Measurements from ENCODE around the gene ZSCAN1.

The ZSCAN1 gene

DNA sequence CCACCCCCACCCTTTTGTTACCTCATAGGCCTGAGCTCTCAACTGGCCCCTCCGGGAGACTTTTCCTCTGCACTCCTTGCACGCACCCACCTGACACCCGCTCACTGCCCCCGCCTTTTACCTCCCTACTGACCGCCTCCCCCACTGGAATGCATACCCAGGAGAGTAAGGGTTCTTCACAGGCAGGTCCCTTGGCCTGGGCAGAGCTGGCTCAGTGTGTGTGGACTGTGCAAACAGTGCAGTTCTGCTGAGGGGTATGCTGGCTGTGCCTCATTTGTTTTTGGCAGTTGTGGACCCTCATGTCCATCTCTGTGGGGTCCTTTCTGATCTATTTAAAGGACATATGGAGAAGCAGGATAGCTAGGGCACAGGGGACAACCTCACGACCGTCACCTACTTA, 59.2 kb downstream of the ZSCAN1 start:
- DNase-seq, result no peak
- Histone ChIP-seq H3K36me3 (ENCODE audit: control insufficient read depth, insufficient read depth, low read length) (peaks cover 3% of the 10 kb centered on the region), H3K27ac (ENCODE audit: insufficient read depth, low read length, poor library complexity, severe bottlenecking) (no peak overlapping the region), H3K4me3 (ENCODE audit: insufficient read depth, low read depth, low read length, poor library complexity, severe bottlenecking) (no peak overlapping the region), H3K27me3 (replicated peaks; ENCODE audit: control insufficient read depth, insufficient read depth, low read length, poor library complexity, severe bottlenecking) (no peaks in the 10 kb centered on the region), H3K9me3 (ENCODE audit: control insufficient read depth, low read length) (no peaks in the 10 kb centered on the region), H3K4me1 (ENCODE audit: control insufficient read depth, insufficient read depth, low read length, poor library complexity, severe bottlenecking) (peaks cover 7% of the 10 kb centered on the region)

DNA sequence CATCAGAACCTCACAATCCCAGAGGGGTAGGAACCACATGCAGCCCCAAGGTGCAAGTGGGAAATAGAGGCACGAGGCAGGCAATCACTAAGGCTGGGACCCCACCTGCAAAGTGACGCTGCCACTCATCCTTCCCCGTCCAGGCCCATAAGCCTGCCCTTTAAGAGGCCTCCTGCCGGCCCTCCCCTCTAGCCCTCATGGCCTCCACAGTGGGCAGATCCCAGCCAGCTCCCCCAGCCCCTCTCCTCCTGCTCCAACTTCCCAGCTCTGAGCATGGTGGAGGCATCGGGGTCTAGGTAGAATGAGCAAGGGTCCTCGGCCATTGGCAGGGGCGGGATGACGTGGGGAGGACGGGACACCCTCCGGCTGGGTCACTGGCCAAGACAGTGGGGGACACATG, 61.5 kb downstream of the ZSCAN1 start:
- no peak overlapping the region for H3K27ac ChIP-seq (ENCODE audit: insufficient read depth, low read length, poor library complexity, severe bottlenecking)
- H3K27me3 ChIP-seq (replicated peaks; ENCODE audit: control insufficient read depth, insufficient read depth, low read length, poor library complexity, severe bottlenecking), result no peaks in the 10 kb centered on the region
- DNase-seq, result no peak
- no peak overlapping the region for H3K4me3 ChIP-seq (ENCODE audit: insufficient read depth, low read depth, low read length, poor library complexity, severe bottlenecking)
- no peaks in the 10 kb centered on the region for H3K36me3 ChIP-seq (ENCODE audit: control insufficient read depth, insufficient read depth, low read length)
- peaks cover 7% of the 10 kb centered on the region for H3K4me1 ChIP-seq (ENCODE audit: control insufficient read depth, insufficient read depth, low read length, poor library complexity, severe bottlenecking)
- H3K9me3 ChIP-seq (ENCODE audit: control insufficient read depth, low read length), result peaks cover 7% of the 10 kb centered on the region

- peaks cover 7% of the 10 kb centered on the region for H3K4me1 ChIP-seq (ENCODE audit: control insufficient read depth, insufficient read depth, low read length, poor library complexity, severe bottlenecking)
- no peaks in the 10 kb centered on the region for H3K36me3 ChIP-seq (ENCODE audit: control insufficient read depth, insufficient read depth, low read length)
- DNase-seq, result no peak
- H3K9me3 ChIP-seq (ENCODE audit: control insufficient read depth, low read length), result peaks cover 7% of the 10 kb centered on the region
- H3K27ac ChIP-seq (ENCODE audit: insufficient read depth, low read length, poor library complexity, severe bottlenecking), result no peak overlapping the region
- H3K4me3 ChIP-seq (ENCODE audit: insufficient read depth, low read depth, low read length, poor library complexity, severe bottlenecking), result peak overlapping the region; percentile 81
- no peaks in the 10 kb centered on the region for H3K27me3 ChIP-seq (replicated peaks; ENCODE audit: control insufficient read depth, insufficient read depth, low read length, poor library complexity, severe bottlenecking)
These were observed 63.1 kb downstream of the ZSCAN1 start for GRCh38 chr19:58096884-58097283.

- DNase-seq, result no peak
- H3K4me1 ChIP-seq (ENCODE audit: control insufficient read depth, insufficient read depth, low read length, poor library complexity, severe bottlenecking), result peaks cover 7% of the 10 kb centered on the region
- no peaks in the 10 kb centered on the region for H3K36me3 ChIP-seq (ENCODE audit: control insufficient read depth, insufficient read depth, low read length)
- H3K4me3 ChIP-seq (ENCODE audit: insufficient read depth, low read depth, low read length, poor library complexity, severe bottlenecking), result peak overlapping the region; percentile 81
- peak overlapping the region; percentile 100 for H3K27ac ChIP-seq (ENCODE audit: insufficient read depth, low read length, poor library complexity, severe bottlenecking)
- peaks cover 7% of the 10 kb centered on the region for H3K9me3 ChIP-seq (ENCODE audit: control insufficient read depth, low read length)
- H3K27me3 ChIP-seq (replicated peaks; ENCODE audit: control insufficient read depth, insufficient read depth, low read length, poor library complexity, severe bottlenecking), result no peaks in the 10 kb centered on the region
These were observed 63.5 kb downstream of the ZSCAN1 start for GRCh38 chr19:58097349-58097748.

GRCh38 chr19:58097781-58098681, 64.2 kb downstream of the ZSCAN1 start, which contains the start of gene ZSCAN18:
Gene ZSCAN18 (minus strand): TSS chr19:58098231. CDS start chr19:58090267, 7,964 bp downstream.
- H3K4me1 ChIP-seq (ENCODE audit: control insufficient read depth, insufficient read depth, low read length, poor library complexity, severe bottlenecking), result peaks cover 7% of the 10 kb centered on the region
- H3K36me3 ChIP-seq (ENCODE audit: control insufficient read depth, insufficient read depth, low read length), result no peaks in the 10 kb centered on the region
- H3K4me3 ChIP-seq (ENCODE audit: insufficient read depth, low read depth, low read length, poor library complexity, severe bottlenecking), result peak within 1 kb of the TSS; percentile 81
- H3K27me3 ChIP-seq (replicated peaks; ENCODE audit: control insufficient read depth, insufficient read depth, low read length, poor library complexity, severe bottlenecking), result no peaks in the 10 kb centered on the region
- DNase-seq, result peak; percentile 96 to 97 (median 97)
- H3K27ac ChIP-seq (ENCODE audit: insufficient read depth, low read length, poor library complexity, severe bottlenecking), result peak within 1 kb of the TSS; percentile 100
- H3K9me3 ChIP-seq (ENCODE audit: control insufficient read depth, low read length), result peaks cover 7% of the 10 kb centered on the region

DNA sequence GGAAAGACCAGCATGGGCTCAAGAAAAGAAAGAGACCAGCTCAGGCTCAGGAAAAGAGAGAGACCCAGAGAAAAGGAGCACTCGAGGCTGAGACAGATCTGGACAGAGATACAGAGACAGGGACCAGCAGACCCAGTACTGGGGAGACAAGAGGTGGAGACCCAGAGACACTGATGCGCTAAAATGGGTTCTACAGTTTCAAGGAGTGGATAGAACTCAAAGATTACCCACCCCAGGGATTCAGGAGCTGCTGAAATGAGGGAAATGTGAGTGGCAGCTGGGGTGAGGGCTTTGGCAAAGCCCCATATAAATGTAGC, 64.8 kb downstream of the ZSCAN1 start:
- DNase-seq, result no peak
- H3K27ac ChIP-seq (ENCODE audit: insufficient read depth, low read length, poor library complexity, severe bottlenecking), result peak overlapping the region; percentile 100
- H3K36me3 ChIP-seq (ENCODE audit: control insufficient read depth, insufficient read depth, low read length), result no peaks in the 10 kb centered on the region
- H3K4me1 ChIP-seq (ENCODE audit: control insufficient read depth, insufficient read depth, low read length, poor library complexity, severe bottlenecking), result peaks cover 7% of the 10 kb centered on the region
- H3K27me3 ChIP-seq (replicated peaks; ENCODE audit: control insufficient read depth, insufficient read depth, low read length, poor library complexity, severe bottlenecking), result no peaks in the 10 kb centered on the region
- peak overlapping the region; percentile 81 for H3K4me3 ChIP-seq (ENCODE audit: insufficient read depth, low read depth, low read length, poor library complexity, severe bottlenecking)
- H3K9me3 ChIP-seq (ENCODE audit: control insufficient read depth, low read length), result peaks cover 9% of the 10 kb centered on the region

Measured in effector memory CD4-positive, alpha-beta T cell (primary cell).